Measurements from ENCODE around the gene PLXNA2.

GRCh38 chr1:208251015-208251414 lies 6.8 kb upstream of the PLXNA2 start:
- no peak for TF ChIP-seq EZH2phosphoT487 (IDR thresholded peaks at IDR 0.05)
- TF ChIP-seq CTCF (IDR thresholded peaks at IDR 0.05): no peak
